SK-N-SH (cell line): ENCODE measurements around the gene SSTR5. TPM values are rescaled to one million over a fixed set of nuclear protein-coding genes. Genes with fewer than 3 reads are reported as not detected.

Experiments used
- CTCF ChIA-PET: fragments of 300-600, 350-600 bp; formaldehyde crosslinking; extraction: SDS; loops from one replicate; lab custom pipeline; 2021; lab: Yijun Ruan, JAX
- POLR2A ChIA-PET: fragments of 350-600 bp; sonication (Branson Sonifier 250); formaldehyde crosslinking; extraction: SDS; loops from one replicate; lab custom pipeline; 2020; ENCODE audit warnings: antibody characterized with exemption, inconsistent platforms; lab: Yijun Ruan, JAX
- DNase-seq: peaks from one replicate; pipeline ENCODE4 v3.0.0; 2012
- H2AFZ ChIP-seq: fragments of 200-600 bp; sonication (generic); 2 replicates; pipeline ENCODE4 v1.8.1; 2016; ENCODE audit warnings: antibody characterized with exemption, mild to moderate bottlenecking, low read depth
- H3F3A ChIP-seq: fragments of 200-600 bp; sonication (generic); replicated peaks from 2 replicates; pipeline ENCODE3; 2016; ENCODE audit warnings: antibody characterized with exemption, mild to moderate bottlenecking; ENCODE audit not compliant: insufficient read depth
- H3K27ac ChIP-seq, 2 experiments: fragments of 200-500 bp in 1 of 2; fragments of 200-600 bp in 1 of 2; sonication (Bioruptor generic) in 1 of 2; sonication (generic), shearing (Covaris generic) in 1 of 2; 2 replicates each; pipeline versions ENCODE4 v1.5.1 to v1.6.1; 2014 to 2016; ENCODE audit warnings: low read depth in 2 of 2, inconsistent platforms in 1 of 2, low read length in 1 of 2, mild to moderate bottlenecking in 1 of 2, mixed read lengths in 1 of 2
- H3K27me3 ChIP-seq: fragments of 200-600 bp; sonication (generic), shearing (Covaris generic); 2 replicates; pipeline ENCODE4 v1.6.1; 2016; ENCODE audit warnings: mixed run types; ENCODE audit not compliant: insufficient read depth
- H3K36me3 ChIP-seq, 2 experiments: fragments of 200-500 bp in 1 of 2; fragments of 200-600 bp in 1 of 2; sonication (Bioruptor generic) in 1 of 2; sonication (generic) in 1 of 2; replicated peaks in 1 of 2; 2 replicates each; pipeline versions ENCODE3 to v1.5.1; 2014 to 2016; ENCODE audit warnings: low read length in 1 of 2, mild to moderate bottlenecking in 1 of 2; ENCODE audit not compliant: insufficient read depth in 2 of 2, control insufficient read depth in 1 of 2
- H3K4me1 ChIP-seq, 2 experiments: fragments of 200-500 bp in 1 of 2; fragments of 200-600 bp in 1 of 2; sonication (Bioruptor generic) in 1 of 2; sonication (generic), shearing (Covaris generic) in 1 of 2; 2 replicates each; pipeline versions ENCODE4 v1.5.1 to v1.6.1; 2014 to 2016; ENCODE audit warnings: low read depth in 1 of 2, low read length in 1 of 2, mixed run types in 1 of 2; ENCODE audit not compliant: insufficient read depth in 2 of 2, control insufficient read depth in 1 of 2
- H3K4me2 ChIP-seq: fragments of 200-600 bp; sonication (generic), shearing (Covaris generic); 2 replicates; pipeline ENCODE4 v1.6.1; 2017; ENCODE audit warnings: mixed run types
- H3K4me3 ChIP-seq, 2 experiments: fragments of 200-500 bp in 1 of 2; fragments of 200-600 bp in 1 of 2; sonication (Bioruptor generic) in 1 of 2; sonication (generic), shearing (Covaris generic) in 1 of 2; 2 replicates each; pipeline versions ENCODE4 v1.5.1 to v1.8.1; 2014 to 2016; ENCODE audit warnings: low read depth in 2 of 2, inconsistent platforms in 1 of 2, low read length in 1 of 2, mild to moderate bottlenecking in 1 of 2, mixed read lengths in 1 of 2, moderate library complexity in 1 of 2
- H3K79me2 ChIP-seq: fragments of 200-600 bp; sonication (generic); 2 replicates; pipeline ENCODE4 v1.8.1; 2017; ENCODE audit warnings: mild to moderate bottlenecking; ENCODE audit not compliant: insufficient read depth
- H3K9ac ChIP-seq: fragments of 200-600 bp; sonication (generic); 2 replicates; pipeline ENCODE4 v1.6.1; 2017; ENCODE audit warnings: mixed run types
- H3K9me2 ChIP-seq: fragments of 200-600 bp; sonication (generic); 2 replicates; pipeline ENCODE4 v1.6.1; 2017; ENCODE audit warnings: mixed run types
- H3K9me3 ChIP-seq: fragments of 200-600 bp; sonication (generic); 2 replicates; pipeline ENCODE4 v1.6.1; 2017; ENCODE audit warnings: mixed run types, mild to moderate bottlenecking, moderate library complexity
- H4K20me1 ChIP-seq: fragments of 200-600 bp; sonication (generic); 2 replicates; pipeline ENCODE4 v1.6.1; 2017; ENCODE audit warnings: mild to moderate bottlenecking, mixed run types; ENCODE audit not compliant: insufficient read depth
- ELF1 ChIP-seq: IDR thresholded peaks from 2 replicates; pipeline ENCODE4 v1.4.0; 2012
- EZH2phosphoT487 ChIP-seq: fragments of 200-600 bp; sonication (generic); IDR thresholded peaks from 2 replicates; pipeline ENCODE4 v1.6.1; 2017; ENCODE audit warnings: low read depth, mixed run types, mild to moderate bottlenecking, antibody characterized with exemption, moderate library complexity, borderline replicate concordance
- FOSL2 ChIP-seq: IDR thresholded peaks from 2 replicates; pipeline ENCODE4 v1.4.0; 2012; ENCODE audit warnings: low read depth, mild to moderate bottlenecking, moderate library complexity, borderline replicate concordance
- FOXJ3 ChIP-seq: sonication (generic); formaldehyde crosslinking; IDR thresholded peaks from 2 replicates; pipeline ENCODE4 v1.5.1; 2020; ENCODE audit warnings: mild to moderate bottlenecking, missing genetic modification reagents
- FOXM1 ChIP-seq: IDR thresholded peaks from 2 replicates; pipeline ENCODE4 v1.4.0; 2012; ENCODE audit warnings: low read depth, mild to moderate bottlenecking
- GABPA ChIP-seq: IDR thresholded peaks from 2 replicates; pipeline ENCODE4 v1.4.0; 2012; ENCODE audit warnings: low read depth, mild to moderate bottlenecking
- NRF1 ChIP-seq: IDR thresholded peaks from 2 replicates; pipeline ENCODE4 v1.6.1; 2012; ENCODE audit warnings: low read depth, mild to moderate bottlenecking, low read length
- POLR2AphosphoS5 ChIP-seq: IDR thresholded peaks from 2 replicates; pipeline ENCODE4 v1.6.1; 2012; ENCODE audit warnings: low read depth, low read length
- RAD21 ChIP-seq: IDR thresholded peaks from 2 replicates; pipeline ENCODE4 v1.6.1; 2012; ENCODE audit warnings: mild to moderate bottlenecking, low read length
- RCOR1 ChIP-seq: fragments of 150-350 bp; IDR thresholded peaks from 2 replicates; pipeline ENCODE4 v1.6.1; 2017; ENCODE audit warnings: antibody characterized with exemption, low read length
- RXRA ChIP-seq: IDR thresholded peaks from 2 replicates; pipeline ENCODE4 v1.4.0; 2012; ENCODE audit warnings: low read depth, mild to moderate bottlenecking, borderline replicate concordance
- SIN3A ChIP-seq: IDR thresholded peaks from 2 replicates; pipeline ENCODE4 v1.6.1; 2012; ENCODE audit warnings: low read depth, mild to moderate bottlenecking, low read length, moderate library complexity, borderline replicate concordance
- SMC3 ChIP-seq: IDR thresholded peaks from 2 replicates; pipeline ENCODE4 v1.6.1; 2012; ENCODE audit warnings: low read depth, low read length, improper control_type of control experiment
- TAF1 ChIP-seq: IDR thresholded peaks from 2 replicates; pipeline ENCODE4 v1.6.1; 2012; ENCODE audit warnings: low read depth, mild to moderate bottlenecking, low read length, moderate library complexity, borderline replicate concordance
- TCF12 ChIP-seq: IDR thresholded peaks from 2 replicates; pipeline ENCODE4 v1.4.0; 2012
- WGBS: methylation state at CpG from one replicate; pipeline ENCODE4 v1.1.6; 2017; ENCODE audit warnings: low lambda C conversion rate; 5-methylcytosine and 5-hydroxymethylcytosine counted together
- polyA plus RNA-seq, 3 experiments: library from polyadenylated mRNA; depleted of rRNA; stranded (reverse); fragments of >200 nt; gene quantifications; 2 replicates each; pipeline ENCODE4 v1.2.3, GENCODE V29; 2012
- TF ChIP-seq, protein P1 (sequence below): fragments of 150-350 bp; IDR thresholded peaks from 2 replicates; pipeline ENCODE4 v1.6.1; 2017; ENCODE audit warnings: antibody characterized with exemption, low read length, low read depth, borderline replicate concordance
- TF ChIP-seq, protein P2 (sequence below): fragments of 200-600 bp; sonication (generic); IDR thresholded peaks from 2 replicates; pipeline ENCODE4 v1.6.1; 2017; ENCODE audit warnings: antibody characterized with exemption, mild to moderate bottlenecking, moderate library complexity
- TF ChIP-seq, protein P3 (sequence below): IDR thresholded peaks from 2 replicates; pipeline ENCODE4; 2012
- TF ChIP-seq, protein P4 (sequence below): fragments of 150-350 bp; IDR thresholded peaks from 2 replicates; pipeline ENCODE4 v1.6.1; 2016; ENCODE audit warnings: mild to moderate bottlenecking, low read depth, low read length
- TF ChIP-seq, protein P5 (sequence below): IDR thresholded peaks from 2 replicates; pipeline ENCODE4 v1.4.0; 2012; ENCODE audit warnings: low read depth, borderline replicate concordance

Gene SSTR5
- polyA plus RNA-seq, 1 of the 3 experiments (the other 2 are of a cell fraction): not detected

DNA sequence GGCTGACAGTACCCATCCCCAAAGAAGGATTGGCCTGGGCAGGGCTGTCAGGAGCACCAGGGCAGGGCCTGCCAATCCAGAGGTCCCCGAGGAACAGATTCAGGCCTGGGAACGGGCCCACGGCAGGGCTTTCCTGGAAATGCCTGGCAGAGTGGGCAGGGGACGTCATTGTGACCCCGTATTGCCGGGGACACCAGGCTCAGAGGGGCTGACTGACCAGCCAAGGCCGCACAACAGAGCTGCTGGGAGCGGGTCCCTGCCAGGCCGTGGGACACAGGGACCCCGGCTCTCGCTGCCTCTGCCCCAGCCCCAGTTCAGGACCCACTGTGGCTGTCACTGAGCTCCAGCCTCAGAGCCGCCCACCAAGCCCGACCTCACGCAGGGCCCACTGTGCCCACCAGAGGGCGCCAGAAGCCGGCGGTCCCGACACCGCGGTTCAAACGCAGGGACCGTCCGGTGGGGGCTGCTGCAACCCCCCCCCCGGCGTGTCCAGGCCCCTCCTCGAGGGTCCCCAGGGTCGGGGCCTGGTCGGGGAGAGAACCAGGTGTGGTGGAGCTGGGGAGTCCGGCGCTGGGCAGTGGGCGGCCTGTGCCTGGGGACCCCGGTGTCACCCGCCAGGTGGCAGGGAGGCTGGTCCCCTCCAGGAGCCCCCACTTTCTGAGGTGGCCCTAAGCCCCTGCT is 15.2 kb upstream of the SSTR5 start:
- peak overlapping the region in 1 of 2 experiments; percentile 47; a peak in 1 of 4 replicates for H3K4me3 ChIP-seq
- no peaks in the 10 kb centered on the region for H3K9me3 ChIP-seq
- DNase-seq: peak; percentile 87
- H3K79me2 ChIP-seq: no peaks in the 10 kb centered on the region
- no peak overlapping the region for H2AFZ ChIP-seq
- peaks cover 29% of the 10 kb centered on the region for H3K27me3 ChIP-seq
- H3K36me3 ChIP-seq: no peaks in the 10 kb centered on the region
- H4K20me1 ChIP-seq: no peaks in the 10 kb centered on the region
- H3K4me2 ChIP-seq: no peak overlapping the region
- CTCF ChIA-PET: interaction anchor here (0.5 to 5.5 kb wide), 30 partner anchors 12 to 697 kb away, joined by 3 to 76 read pairs (median 4); partner anchors contain the start of genes CIAO3 and GNG13
- POLR2A ChIA-PET: no interaction called here
- TF ChIP-seq SMC3: peak; percentile 62
- TF ChIP-seq, protein P1, sequence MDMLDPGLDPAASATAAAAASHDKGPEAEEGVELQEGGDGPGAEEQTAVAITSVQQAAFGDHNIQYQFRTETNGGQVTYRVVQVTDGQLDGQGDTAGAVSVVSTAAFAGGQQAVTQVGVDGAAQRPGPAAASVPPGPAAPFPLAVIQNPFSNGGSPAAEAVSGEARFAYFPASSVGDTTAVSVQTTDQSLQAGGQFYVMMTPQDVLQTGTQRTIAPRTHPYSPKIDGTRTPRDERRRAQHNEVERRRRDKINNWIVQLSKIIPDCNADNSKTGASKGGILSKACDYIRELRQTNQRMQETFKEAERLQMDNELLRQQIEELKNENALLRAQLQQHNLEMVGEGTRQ: no peak
- no peak for TF ChIP-seq FOXJ3 (CRISPR knock-in tag)
- TF ChIP-seq, protein P2, sequence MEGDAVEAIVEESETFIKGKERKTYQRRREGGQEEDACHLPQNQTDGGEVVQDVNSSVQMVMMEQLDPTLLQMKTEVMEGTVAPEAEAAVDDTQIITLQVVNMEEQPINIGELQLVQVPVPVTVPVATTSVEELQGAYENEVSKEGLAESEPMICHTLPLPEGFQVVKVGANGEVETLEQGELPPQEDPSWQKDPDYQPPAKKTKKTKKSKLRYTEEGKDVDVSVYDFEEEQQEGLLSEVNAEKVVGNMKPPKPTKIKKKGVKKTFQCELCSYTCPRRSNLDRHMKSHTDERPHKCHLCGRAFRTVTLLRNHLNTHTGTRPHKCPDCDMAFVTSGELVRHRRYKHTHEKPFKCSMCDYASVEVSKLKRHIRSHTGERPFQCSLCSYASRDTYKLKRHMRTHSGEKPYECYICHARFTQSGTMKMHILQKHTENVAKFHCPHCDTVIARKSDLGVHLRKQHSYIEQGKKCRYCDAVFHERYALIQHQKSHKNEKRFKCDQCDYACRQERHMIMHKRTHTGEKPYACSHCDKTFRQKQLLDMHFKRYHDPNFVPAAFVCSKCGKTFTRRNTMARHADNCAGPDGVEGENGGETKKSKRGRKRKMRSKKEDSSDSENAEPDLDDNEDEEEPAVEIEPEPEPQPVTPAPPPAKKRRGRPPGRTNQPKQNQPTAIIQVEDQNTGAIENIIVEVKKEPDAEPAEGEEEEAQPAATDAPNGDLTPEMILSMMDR: peak; percentile 65
- peak; percentile 53 for TF ChIP-seq RAD21
- TF ChIP-seq TAF1: no peak
- no peak for TF ChIP-seq FOXM1
- no peak for TF ChIP-seq RXRA
- TF ChIP-seq TCF12: no peak
- H3K4me1 ChIP-seq: no peaks in the 10 kb centered on the region; a peak in 1 of 4 replicates
- H3K27ac ChIP-seq: no peak overlapping the region
- 20% methylated on average over 4 of the region's 33 CpGs for WGBS
- H3K9me2 ChIP-seq: no peaks in the 10 kb centered on the region
- H3K9ac ChIP-seq: no peak overlapping the region
- H3F3A ChIP-seq: no peaks in the 10 kb centered on the region

DNA sequence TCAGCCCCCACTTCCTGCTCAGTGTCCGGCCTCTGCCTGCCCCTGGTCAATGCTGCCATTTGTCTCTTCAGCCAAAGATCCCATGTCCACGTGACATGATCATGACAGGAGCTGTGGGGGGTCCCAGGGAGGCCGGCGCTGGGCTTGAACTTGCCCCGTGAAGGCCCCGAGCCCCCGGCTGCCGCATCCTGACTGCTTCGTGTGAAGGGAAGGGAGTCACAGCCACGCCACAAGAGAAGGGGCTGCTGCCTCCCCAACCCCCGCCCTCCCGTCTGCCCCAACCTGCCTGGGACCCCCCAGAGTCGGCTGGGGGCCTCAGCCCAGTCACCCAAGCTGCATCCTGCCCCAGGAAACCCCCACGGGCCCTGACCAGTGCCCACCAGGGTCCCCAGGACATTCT is 14.3 kb upstream of the SSTR5 start:
- ChIA-PET CTCF (interaction anchor here (0.7 to 5.5 kb wide), 25 partner anchors 12 to 356 kb away, joined by 3 to 76 read pairs (median 4); partner anchors contain the start of genes CIAO3 and GNG13), POLR2A (no interaction called here)
- 0% methylated on average over 1 of the region's 14 CpGs for WGBS
- TF ChIP-seq, protein P3, sequence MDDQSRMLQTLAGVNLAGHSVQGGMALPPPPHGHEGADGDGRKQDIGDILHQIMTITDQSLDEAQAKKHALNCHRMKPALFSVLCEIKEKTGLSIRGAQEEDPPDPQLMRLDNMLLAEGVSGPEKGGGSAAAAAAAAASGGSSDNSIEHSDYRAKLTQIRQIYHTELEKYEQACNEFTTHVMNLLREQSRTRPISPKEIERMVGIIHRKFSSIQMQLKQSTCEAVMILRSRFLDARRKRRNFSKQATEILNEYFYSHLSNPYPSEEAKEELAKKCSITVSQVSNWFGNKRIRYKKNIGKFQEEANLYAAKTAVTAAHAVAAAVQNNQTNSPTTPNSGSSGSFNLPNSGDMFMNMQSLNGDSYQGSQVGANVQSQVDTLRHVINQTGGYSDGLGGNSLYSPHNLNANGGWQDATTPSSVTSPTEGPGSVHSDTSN: no peak
- TF ChIP-seq, protein P2: no peak
- TF ChIP-seq RCOR1 (no peak), EZH2phosphoT487 (no peak), POLR2AphosphoS5 (no peak), GABPA (no peak), SIN3A (no peak), FOXJ3 (CRISPR knock-in tag) (no peak), ELF1 (no peak), FOSL2 (no peak), NRF1 (no peak)
- TF ChIP-seq, protein P4, sequence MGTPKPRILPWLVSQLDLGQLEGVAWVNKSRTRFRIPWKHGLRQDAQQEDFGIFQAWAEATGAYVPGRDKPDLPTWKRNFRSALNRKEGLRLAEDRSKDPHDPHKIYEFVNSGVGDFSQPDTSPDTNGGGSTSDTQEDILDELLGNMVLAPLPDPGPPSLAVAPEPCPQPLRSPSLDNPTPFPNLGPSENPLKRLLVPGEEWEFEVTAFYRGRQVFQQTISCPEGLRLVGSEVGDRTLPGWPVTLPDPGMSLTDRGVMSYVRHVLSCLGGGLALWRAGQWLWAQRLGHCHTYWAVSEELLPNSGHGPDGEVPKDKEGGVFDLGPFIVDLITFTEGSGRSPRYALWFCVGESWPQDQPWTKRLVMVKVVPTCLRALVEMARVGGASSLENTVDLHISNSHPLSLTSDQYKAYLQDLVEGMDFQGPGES: no peak
- TF ChIP-seq, protein P5, sequence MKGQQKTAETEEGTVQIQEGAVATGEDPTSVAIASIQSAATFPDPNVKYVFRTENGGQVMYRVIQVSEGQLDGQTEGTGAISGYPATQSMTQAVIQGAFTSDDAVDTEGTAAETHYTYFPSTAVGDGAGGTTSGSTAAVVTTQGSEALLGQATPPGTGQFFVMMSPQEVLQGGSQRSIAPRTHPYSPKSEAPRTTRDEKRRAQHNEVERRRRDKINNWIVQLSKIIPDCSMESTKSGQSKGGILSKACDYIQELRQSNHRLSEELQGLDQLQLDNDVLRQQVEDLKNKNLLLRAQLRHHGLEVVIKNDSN: no peak

More for the DNA sequence above, 14.3 kb upstream of the SSTR5 start:
- Histone ChIP-seq H3K4me3 (no peak overlapping the region), H3F3A (no peaks in the 10 kb centered on the region), H4K20me1 (no peaks in the 10 kb centered on the region), H3K27me3 (peaks cover 36% of the 10 kb centered on the region), H3K4me1 (no peaks in the 10 kb centered on the region; a peak in 1 of 4 replicates), H3K9me2 (no peaks in the 10 kb centered on the region), H3K27ac (no peak overlapping the region), H3K4me2 (no peak overlapping the region), H3K79me2 (no peaks in the 10 kb centered on the region), H3K9me3 (no peaks in the 10 kb centered on the region), H2AFZ (no peak overlapping the region), H3K36me3 (no peaks in the 10 kb centered on the region), H3K9ac (no peak overlapping the region)
- no peak for DNase-seq
